PC-3 (cell line): Measurements from ENCODE around the gene BTBD17. TPM values are rescaled to one million over a fixed set of nuclear protein-coding genes. Genes with fewer than 3 reads are reported as not detected.

Experiments used
- ATAC-seq: fragments of 200-7000 bp; cut with Tn5 transposase; 2 replicates; pipeline ENCODE4 v1.9.1; 2020; ENCODE audit warnings: mild to moderate bottlenecking, moderate library complexity
- BruUV-seq: library from RNA; stranded (reverse); fragments of 400-500 nt; replicated peaks from 2 replicates; lab custom pipeline; 2021; lab: Mats Ljungman, UMichigan
- CTCF ChIA-PET: fragments of 300-600 bp; sonication (Branson Sonifier 250); formaldehyde crosslinking; loops from one replicate; lab custom pipeline; 2022; ENCODE audit warnings: antibody characterized with exemption; lab: Charles Lee
- POLR2A ChIA-PET: fragments of 300-600 bp; sonication (Branson Sonifier 250); formaldehyde crosslinking; loops from one replicate; lab custom pipeline; 2022; ENCODE audit warnings: antibody characterized with exemption; ENCODE audit not compliant: unreplicated experiment; lab: Charles Lee
- DNase-seq: peaks from one replicate; pipeline ENCODE4 v3.0.0-alpha.2; 2015
- H2AFZ ChIP-seq: fragments of 300-600 bp; sonication (generic); 2 replicates; pipeline ENCODE4 v1.6.0; 2016; ENCODE audit warnings: antibody characterized with exemption, low read length
- H3F3A ChIP-seq: fragments of 300-600 bp; sonication (generic); one replicate; pipeline ENCODE4 v1.6.0; 2017; ENCODE audit warnings: antibody characterized with exemption, low read length, control low read depth, mild to moderate bottlenecking; ENCODE audit not compliant: unreplicated experiment
- H3K27ac ChIP-seq: fragments of 300-600 bp; sonication (generic); 2 replicates; pipeline ENCODE4 v1.5.1; 2016; ENCODE audit warnings: mild to moderate bottlenecking, low read length
- H3K27me3 ChIP-seq: fragments of 300-600 bp; sonication (generic); 2 replicates; pipeline ENCODE4 v1.6.1; 2016; ENCODE audit warnings: low read length, mixed read lengths
- H3K36me3 ChIP-seq: fragments of 300-600 bp; sonication (generic); 2 replicates; pipeline ENCODE4 v1.6.1; 2016; ENCODE audit warnings: low read depth, mixed run types, low read length, mixed read lengths
- H3K4me1 ChIP-seq: fragments of 300-600 bp; sonication (generic); 2 replicates; pipeline ENCODE4 v1.5.1; 2016; ENCODE audit warnings: low read length; ENCODE audit not compliant: insufficient read depth
- H3K4me2 ChIP-seq: fragments of 300-600 bp; sonication (generic); 2 replicates; pipeline ENCODE4 v1.6.0; 2016; ENCODE audit warnings: low read length
- H3K4me3 ChIP-seq: fragments of 300-600 bp; sonication (generic); 2 replicates; pipeline ENCODE4 v1.5.1; 2016; ENCODE audit warnings: mild to moderate bottlenecking, low read length, mixed read lengths
- H3K79me2 ChIP-seq: fragments of 300-600 bp; sonication (generic); 2 replicates; pipeline ENCODE4 v1.6.1; 2017; ENCODE audit warnings: low read length, mixed read lengths
- H3K9ac ChIP-seq: fragments of 300-600 bp; sonication (generic); 2 replicates; pipeline ENCODE4 v1.6.0; 2016; ENCODE audit warnings: mild to moderate bottlenecking, low read length
- H3K9me2 ChIP-seq: fragments of 300-600 bp; sonication (generic); replicated peaks from 2 replicates; pipeline ENCODE4 v1.6.1; 2016; ENCODE audit warnings: mixed run types, low read length, mixed read lengths
- H3K9me3 ChIP-seq: fragments of 300-600 bp; sonication (generic); 2 replicates; pipeline ENCODE4 v1.6.1; 2016; ENCODE audit warnings: low read length, mixed read lengths
- H4K20me1 ChIP-seq: fragments of 300-600 bp; sonication (generic); 2 replicates; pipeline ENCODE4 v1.6.1; 2016; ENCODE audit warnings: low read length, mixed read lengths
- EZH2 ChIP-seq: fragments of 300-600 bp; sonication (generic); IDR thresholded peaks from one replicate; pipeline ENCODE4 v1.6.1; 2017; ENCODE audit warnings: antibody characterized with exemption, mild to moderate bottlenecking, low read length; ENCODE audit not compliant: unreplicated experiment
- EZH2phosphoT487 ChIP-seq: fragments of 300-600 bp; sonication (generic); IDR thresholded peaks from 2 replicates; pipeline ENCODE4 v1.6.1; 2018; ENCODE audit warnings: mild to moderate bottlenecking, antibody characterized with exemption, low read length, borderline replicate concordance
- intact Hi-C: fragments of 100-400 bp; cut with micrococcal nuclease; formaldehyde crosslinking; loops from 2 replicates; pipeline ENCODE4 v1.9.0; 2023
- total RNA-seq: library from RNA; depleted of rRNA; stranded (reverse); fragments of >200 nt; gene quantifications from 2 replicates; pipeline ENCODE4 v1.2.3, GENCODE V29; 2014
- TF ChIP-seq, protein P1 (sequence below): fragments of 300-600 bp; sonication (generic); conservative IDR thresholded peaks from 2 replicates; pipeline ENCODE4 v1.5.1; 2017; ENCODE audit warnings: antibody characterized with exemption, low read depth, mild to moderate bottlenecking, low read length

BTBD17 gene
- total RNA-seq, 1 experiment from 2014 or later = not detected

DNA sequence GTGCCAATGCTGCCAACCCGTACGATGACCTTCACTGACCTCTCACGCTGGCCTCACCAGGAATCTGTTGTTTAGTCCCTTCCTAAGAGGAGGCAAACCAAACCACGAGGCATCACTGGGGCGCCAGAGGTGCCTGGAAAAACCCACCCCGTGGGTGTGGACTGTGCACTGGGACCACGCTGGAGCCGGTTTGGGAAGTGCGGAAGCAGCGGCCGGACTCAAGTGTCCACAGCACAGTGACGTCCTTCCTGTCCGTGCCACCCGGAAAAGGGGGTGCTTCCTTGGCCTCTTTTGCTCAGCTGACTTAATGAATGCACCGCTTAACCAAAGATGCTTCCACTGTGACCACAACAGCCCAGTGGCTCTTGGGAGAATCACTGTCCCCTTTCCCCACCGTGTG, 44.6 kb downstream of the BTBD17 start:
- no peaks in the 10 kb centered on the region for H3K9me2 ChIP-seq
- H3K36me3 ChIP-seq = no peaks in the 10 kb centered on the region
- CTCF ChIA-PET = no interaction called here
- H4K20me1 ChIP-seq = no peaks in the 10 kb centered on the region
- H3K4me2 ChIP-seq = no peak overlapping the region
- no peak overlapping the region for H3K27ac ChIP-seq
- H2AFZ ChIP-seq = no peak overlapping the region
- TF ChIP-seq, protein P1, sequence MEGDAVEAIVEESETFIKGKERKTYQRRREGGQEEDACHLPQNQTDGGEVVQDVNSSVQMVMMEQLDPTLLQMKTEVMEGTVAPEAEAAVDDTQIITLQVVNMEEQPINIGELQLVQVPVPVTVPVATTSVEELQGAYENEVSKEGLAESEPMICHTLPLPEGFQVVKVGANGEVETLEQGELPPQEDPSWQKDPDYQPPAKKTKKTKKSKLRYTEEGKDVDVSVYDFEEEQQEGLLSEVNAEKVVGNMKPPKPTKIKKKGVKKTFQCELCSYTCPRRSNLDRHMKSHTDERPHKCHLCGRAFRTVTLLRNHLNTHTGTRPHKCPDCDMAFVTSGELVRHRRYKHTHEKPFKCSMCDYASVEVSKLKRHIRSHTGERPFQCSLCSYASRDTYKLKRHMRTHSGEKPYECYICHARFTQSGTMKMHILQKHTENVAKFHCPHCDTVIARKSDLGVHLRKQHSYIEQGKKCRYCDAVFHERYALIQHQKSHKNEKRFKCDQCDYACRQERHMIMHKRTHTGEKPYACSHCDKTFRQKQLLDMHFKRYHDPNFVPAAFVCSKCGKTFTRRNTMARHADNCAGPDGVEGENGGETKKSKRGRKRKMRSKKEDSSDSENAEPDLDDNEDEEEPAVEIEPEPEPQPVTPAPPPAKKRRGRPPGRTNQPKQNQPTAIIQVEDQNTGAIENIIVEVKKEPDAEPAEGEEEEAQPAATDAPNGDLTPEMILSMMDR = no peak
- TF ChIP-seq EZH2phosphoT487 = no peak
- TF ChIP-seq EZH2 = no peak
- H3K79me2 ChIP-seq = no peaks in the 10 kb centered on the region
- H3K4me1 ChIP-seq = no peaks in the 10 kb centered on the region
- intact Hi-C loops = no loop called here
- H3K27me3 ChIP-seq = peaks cover 44% of the 10 kb centered on the region
- BruUV-seq = no TSS peak
- ATAC-seq (no peak), DNase-seq (no peak)
- H3F3A ChIP-seq = no peaks in the 10 kb centered on the region
- H3K9me3 ChIP-seq = peaks cover 6% of the 10 kb centered on the region; the same call in 1 of the 2 replicates
- H3K9ac ChIP-seq = no peak overlapping the region
- POLR2A ChIA-PET = no interaction called here
- H3K4me3 ChIP-seq = no peak overlapping the region

DNA sequence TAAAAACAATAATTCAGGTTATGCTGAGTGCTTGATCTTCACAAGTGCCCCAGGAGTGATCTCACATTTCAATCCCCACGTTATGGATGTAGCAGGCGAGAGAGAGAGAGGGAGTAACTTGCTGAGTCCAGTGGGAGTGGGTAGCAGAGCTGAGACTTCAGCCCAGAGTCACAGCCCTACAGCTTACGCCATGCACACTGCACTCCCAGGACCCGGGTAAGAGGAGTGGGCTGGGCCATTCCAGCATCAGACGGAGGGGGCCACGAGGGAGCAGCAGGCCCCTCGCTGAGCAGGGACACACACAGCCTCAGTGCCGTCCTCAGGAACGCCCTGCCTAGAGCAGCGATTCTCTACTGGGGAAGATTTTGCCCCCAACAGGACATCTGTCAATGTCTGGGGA, 45.4 kb downstream of the BTBD17 start:
- Histone ChIP-seq H3K9me3 (peaks cover 6% of the 10 kb centered on the region; the same call in 1 of the 2 replicates), H4K20me1 (no peaks in the 10 kb centered on the region), H3F3A (no peaks in the 10 kb centered on the region), H3K4me1 (no peaks in the 10 kb centered on the region), H3K4me2 (no peak overlapping the region), H3K79me2 (no peaks in the 10 kb centered on the region), H3K9ac (no peak overlapping the region), H3K9me2 (no peaks in the 10 kb centered on the region), H3K36me3 (no peaks in the 10 kb centered on the region), H2AFZ (no peak overlapping the region), H3K27me3 (peaks cover 36% of the 10 kb centered on the region), H3K4me3 (no peak overlapping the region), H3K27ac (no peak overlapping the region)
- ChIA-PET CTCF (no interaction called here), POLR2A (no interaction called here)
- BruUV-seq = no TSS peak
- DNase-seq (no peak), ATAC-seq (no peak)
- TF ChIP-seq EZH2 = no peak
- TF ChIP-seq, protein P1 = no peak
- TF ChIP-seq EZH2phosphoT487 = no peak
- intact Hi-C loops = no loop called here

DNA sequence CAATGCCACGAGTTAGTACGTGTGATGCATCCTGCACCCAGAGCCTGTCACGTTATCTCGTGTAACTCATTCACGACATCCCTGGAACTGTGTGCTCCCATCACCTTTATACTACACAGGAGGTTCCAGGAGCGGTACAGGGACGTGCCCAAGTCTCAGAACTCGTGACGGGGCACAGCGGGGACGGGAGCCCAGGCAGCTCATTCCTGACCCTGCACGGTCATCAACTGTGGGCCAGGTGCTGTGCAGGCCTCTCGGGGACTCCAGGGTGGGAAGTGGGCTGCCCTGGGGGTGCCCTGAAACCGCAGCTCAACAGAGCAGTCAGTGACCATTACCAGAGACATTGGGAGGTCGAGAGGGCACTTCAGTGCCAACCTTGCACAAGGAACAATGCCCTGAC, 46.8 kb downstream of the BTBD17 start:
- DNase-seq (no peak), ATAC-seq (no peak)
- no peak overlapping the region for H3K9ac ChIP-seq
- ChIA-PET CTCF (no interaction called here), POLR2A (no interaction called here)
- TF ChIP-seq EZH2phosphoT487 = no peak
- TF ChIP-seq, protein P1 = no peak
- TF ChIP-seq EZH2 = no peak
- H3K36me3 ChIP-seq = no peaks in the 10 kb centered on the region
- no peak overlapping the region for H3K4me3 ChIP-seq
- intact Hi-C loops = no loop called here
- no TSS peak for BruUV-seq
- no peak overlapping the region for H2AFZ ChIP-seq
- no peak overlapping the region for H3K4me2 ChIP-seq
- peaks cover 24% of the 10 kb centered on the region for H3K27me3 ChIP-seq
- no peaks in the 10 kb centered on the region for H3K79me2 ChIP-seq
- no peak overlapping the region for H3K27ac ChIP-seq
- no peaks in the 10 kb centered on the region for H3K9me2 ChIP-seq
- H4K20me1 ChIP-seq = no peaks in the 10 kb centered on the region
- peaks cover 6% of the 10 kb centered on the region; the same call in 1 of the 2 replicates for H3K9me3 ChIP-seq
- no peaks in the 10 kb centered on the region for H3F3A ChIP-seq
- no peaks in the 10 kb centered on the region for H3K4me1 ChIP-seq
